Measurements from ENCODE around the gene FRA10AC1. TPM values are rescaled to one million over a fixed set of nuclear protein-coding genes. Genes with fewer than 3 reads are reported as not detected.

FRA10AC1 gene
- 15.5 TPM for total RNA-seq
- long read RNA-seq, transcript FRA10AC1-201 (14 exons, 3,089 nt), result major isoform, 28 of 52 reads
- long read RNA-seq, partial matches to known transcripts, result 18 of 52 reads
- long read RNA-seq, other reads (novel, unspliced or antisense), result 4 of 52 reads

GRCh38 chr10:93702210-93703001, at the start of gene FRA10AC1:
Gene FRA10AC1 (minus strand): TSS chr10:93702592. CDS start chr10:93700106, 2,486 bp downstream.
- DNase-seq, result peak; percentile 94
- intact Hi-C loops (cut with micrococcal nuclease), result no loop called here
- peak; percentile 99 for ATAC-seq

DNA sequence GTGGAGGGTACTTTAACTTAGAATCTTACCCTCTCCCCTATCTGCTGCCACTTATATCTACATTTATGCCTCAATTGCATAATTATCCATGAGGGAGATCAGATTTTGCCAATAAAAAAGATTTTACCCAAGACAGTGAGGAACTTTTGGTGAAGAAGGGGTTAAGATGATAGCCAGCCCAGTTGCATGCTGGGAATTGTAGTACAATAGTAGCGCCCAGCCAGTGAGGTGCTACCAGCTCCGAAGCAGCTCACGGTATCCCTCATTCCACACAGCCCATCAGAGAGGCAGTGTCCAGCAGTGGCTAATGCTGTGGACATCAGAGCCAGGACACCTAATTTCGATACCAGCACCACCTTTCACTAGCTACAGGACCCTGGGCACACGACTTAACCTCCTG, 49.4 kb upstream of the FRA10AC1 start:
- intact Hi-C loops (cut with micrococcal nuclease), result no loop called here
- ATAC-seq, result no peak
- no peak for DNase-seq

- ATAC-seq, result no peak
- intact Hi-C loops (cut with micrococcal nuclease), result no loop called here
- no peak for DNase-seq
Observed at GRCh38 chr10:93751124-93751523, 48.7 kb upstream of the FRA10AC1 start.

DNA sequence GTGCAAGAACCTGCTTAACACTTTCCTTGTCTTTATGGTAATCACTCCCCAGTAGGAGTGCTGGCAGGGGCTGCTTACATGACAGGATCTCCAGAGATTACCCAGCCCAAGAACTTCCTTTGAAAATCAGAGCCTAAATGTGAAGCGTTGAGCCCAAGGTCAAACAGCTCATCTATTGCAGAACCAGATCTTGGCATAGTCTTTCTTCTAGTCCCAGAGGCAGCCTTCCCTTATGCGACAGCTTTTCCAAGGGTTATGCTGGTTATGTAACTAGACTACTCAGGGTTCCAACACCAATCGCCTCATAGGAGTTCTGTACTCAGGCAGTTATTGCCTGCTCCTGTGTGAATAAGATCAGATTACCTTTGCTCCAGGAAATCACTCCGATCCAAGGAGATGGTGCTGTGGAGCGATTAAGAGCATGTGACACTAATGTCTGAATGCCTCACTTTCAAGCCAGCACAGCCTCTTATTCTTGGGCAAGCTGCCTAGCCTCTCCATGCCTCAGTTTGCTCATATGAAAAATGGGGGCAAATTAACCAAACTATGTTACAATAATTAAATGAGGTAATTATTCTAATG, 46.9 kb upstream of the FRA10AC1 start:
- DNase-seq (no peak), ATAC-seq (no peak)
- intact Hi-C loops (cut with micrococcal nuclease), result no loop called here

DNA sequence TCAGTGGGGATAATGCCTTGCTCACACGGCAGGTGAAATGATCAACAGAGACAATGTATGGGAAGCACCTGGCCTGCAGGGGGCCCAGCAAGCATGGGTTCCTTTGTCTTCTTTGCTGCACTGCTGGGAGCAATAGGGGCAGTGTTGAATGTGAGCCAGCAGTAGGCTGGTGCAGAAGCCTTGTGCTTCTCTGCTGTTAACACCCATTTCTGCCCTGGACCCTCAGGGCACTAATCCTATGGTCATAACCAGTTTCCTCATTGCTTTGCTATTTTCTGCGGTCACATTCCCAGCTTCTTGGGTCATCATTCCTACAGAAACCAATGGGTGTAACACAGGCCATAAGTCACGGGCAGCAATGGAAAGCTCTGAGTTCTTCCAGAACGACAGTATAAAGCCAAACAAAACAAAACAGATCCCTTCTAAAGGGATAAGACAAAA, 44.5 kb upstream of the FRA10AC1 start:
- intact Hi-C loops (cut with micrococcal nuclease), result no loop called here
- no peak for ATAC-seq
- no peak for DNase-seq

DNA sequence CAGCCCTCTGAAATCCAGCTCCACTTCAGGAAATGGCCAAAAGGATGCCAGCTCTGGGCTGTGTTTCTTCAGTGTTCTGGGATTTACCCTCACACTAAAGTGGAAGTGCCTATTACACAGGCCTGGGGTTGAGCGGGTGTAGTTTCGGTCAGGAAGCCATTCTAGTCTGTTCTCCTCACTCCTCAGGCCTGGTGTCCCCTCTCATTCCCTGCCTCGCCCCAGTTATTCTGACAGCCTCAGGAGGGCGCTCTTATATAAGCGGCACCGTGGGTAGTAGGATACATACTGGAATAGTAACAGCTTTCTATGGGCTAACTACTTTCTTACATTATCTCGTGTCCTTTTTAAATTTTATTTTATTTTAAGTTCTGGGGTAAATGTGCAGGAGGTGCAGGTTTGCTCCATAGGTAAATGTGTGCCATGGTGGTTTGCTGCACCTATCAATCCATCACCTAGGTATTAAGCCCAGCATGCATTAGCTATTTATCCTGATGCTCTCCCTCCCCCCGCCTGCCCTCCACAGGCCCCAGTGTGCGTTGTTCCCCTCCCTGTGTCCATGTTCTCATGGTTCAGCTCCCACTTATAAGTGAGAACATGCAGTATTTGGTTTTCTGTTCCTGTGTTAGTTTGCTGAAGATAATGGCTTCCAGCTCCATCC, 43.1 kb upstream of the FRA10AC1 start:
- DNase-seq, result no peak
- peak; percentile 25 for ATAC-seq
- intact Hi-C loops (cut with micrococcal nuclease), result no loop called here

DNA sequence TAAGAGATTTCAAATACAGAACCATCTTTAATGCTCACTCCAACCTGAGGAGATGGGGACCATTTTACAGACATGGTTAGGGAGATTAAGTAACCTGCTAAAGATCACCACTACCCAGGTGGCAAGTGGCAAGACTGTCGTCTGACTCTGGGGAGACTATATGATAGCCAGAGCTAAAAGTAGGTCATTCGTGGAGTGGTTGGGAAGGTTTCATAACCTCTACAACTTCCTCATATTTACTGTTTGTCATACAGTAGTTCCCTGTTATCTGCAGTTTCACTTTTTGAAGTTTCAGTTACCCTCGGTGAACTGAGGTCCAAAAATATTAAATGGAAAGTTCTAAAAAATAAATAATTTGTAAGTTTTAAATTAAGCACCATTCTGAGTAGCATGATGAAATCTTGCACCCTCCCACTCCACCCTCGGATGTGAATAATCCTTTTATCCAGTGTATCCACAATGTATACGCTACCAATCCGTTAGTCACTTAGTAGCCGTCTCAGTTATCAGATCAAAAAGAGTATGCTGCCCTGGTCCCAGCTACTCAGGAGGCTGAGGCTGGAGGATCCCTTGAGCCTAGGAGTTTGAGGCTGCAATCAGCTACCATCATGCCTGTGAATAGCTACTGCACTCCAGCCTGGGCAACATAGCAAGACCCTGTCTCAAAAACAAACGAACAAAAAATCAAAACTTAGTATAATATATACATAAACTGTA, 40.4 kb upstream of the FRA10AC1 start:
- ATAC-seq, result peak; percentile 26
- intact Hi-C loops (cut with micrococcal nuclease), result no loop called here
- DNase-seq, result no peak

DNA sequence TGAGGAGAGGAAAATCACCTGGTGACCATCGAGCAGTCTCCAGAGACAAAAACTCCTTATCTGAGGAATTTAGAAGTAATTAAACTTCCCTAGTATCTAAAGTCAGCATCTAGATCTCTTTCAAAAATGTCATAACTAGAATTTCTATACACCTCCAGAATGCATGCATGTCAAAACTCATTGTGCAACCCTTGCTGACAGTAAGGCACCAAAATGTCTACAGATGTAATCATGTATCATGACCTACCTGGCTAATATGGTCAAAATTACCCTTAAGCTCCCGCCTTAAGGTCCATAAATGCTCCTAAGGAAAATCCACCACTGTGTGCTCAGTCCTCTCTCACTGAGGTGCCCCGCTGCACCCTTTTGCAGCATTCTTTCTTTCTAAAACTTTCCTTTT, 39.0 kb upstream of the FRA10AC1 start:
- no peak for DNase-seq
- intact Hi-C loops (cut with micrococcal nuclease), result no loop called here
- no peak for ATAC-seq

DNA sequence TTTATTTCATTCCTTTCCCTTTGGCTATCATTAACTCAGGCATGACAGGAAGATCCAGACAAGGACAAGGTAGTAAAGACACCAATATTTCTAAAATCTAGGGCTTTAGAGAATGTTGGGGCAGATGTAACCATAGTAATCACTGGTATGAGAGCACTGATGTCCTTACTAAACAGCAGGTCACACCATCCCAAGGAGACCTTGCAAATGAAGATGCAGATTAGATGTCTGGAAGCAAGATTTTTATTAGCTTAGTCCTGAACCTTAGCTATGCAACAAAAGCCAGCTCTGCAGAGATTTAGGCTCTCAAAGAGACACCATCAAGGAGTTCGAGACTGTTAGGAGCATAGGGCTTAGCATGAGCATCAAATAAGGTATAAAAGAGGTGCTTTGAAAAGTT, 23.6 kb upstream of the FRA10AC1 start:
- DNase-seq (no peak), ATAC-seq (no peak)
- intact Hi-C loops (cut with micrococcal nuclease), result no loop called here

DNA sequence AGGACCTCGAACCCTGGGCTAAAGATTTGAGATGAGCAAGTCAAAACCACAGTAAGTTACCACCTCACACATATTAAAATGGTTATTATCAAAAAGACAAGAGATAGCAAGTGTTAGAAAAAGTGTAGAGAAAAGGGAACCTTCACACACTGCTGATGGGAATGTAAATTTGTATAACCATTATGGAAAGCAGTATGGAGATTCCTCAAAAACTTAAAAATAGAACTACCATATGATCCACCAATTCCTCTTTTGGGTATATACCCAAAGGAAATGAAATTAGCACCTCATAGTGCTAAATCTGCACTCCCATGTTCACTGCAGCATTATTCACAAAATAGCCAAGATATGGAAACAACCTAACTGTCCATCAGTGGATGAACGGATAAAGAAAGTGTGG, 20.8 kb upstream of the FRA10AC1 start:
- intact Hi-C loops (cut with micrococcal nuclease), result no loop called here
- no peak for ATAC-seq
- no peak for DNase-seq

DNA sequence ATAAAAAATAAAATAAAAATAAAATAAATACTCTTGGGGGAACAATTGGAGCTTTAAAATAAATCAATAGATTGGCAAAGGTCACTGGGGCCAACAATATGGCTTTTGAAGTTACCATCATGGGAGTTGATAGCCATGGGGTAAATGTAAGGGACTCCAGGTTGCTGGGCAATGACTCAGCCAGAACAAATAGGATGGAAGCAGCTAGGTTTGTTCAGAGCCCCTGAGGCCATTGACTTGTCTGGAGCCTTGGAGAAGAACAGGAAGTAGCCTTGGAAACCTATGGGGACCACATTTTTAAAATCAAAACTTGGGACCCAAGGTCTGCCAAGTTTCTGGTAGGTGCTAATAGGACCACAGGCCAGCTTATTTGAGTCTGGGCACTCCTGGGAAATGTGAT, 20.2 kb upstream of the FRA10AC1 start:
- no peak for ATAC-seq
- DNase-seq, result no peak
- intact Hi-C loops (cut with micrococcal nuclease), result no loop called here

- ATAC-seq (no peak), DNase-seq (no peak)
- intact Hi-C loops (cut with micrococcal nuclease), result no loop called here
Observed at GRCh38 chr10:93719901-93720300, 17.5 kb upstream of the FRA10AC1 start.

DNA sequence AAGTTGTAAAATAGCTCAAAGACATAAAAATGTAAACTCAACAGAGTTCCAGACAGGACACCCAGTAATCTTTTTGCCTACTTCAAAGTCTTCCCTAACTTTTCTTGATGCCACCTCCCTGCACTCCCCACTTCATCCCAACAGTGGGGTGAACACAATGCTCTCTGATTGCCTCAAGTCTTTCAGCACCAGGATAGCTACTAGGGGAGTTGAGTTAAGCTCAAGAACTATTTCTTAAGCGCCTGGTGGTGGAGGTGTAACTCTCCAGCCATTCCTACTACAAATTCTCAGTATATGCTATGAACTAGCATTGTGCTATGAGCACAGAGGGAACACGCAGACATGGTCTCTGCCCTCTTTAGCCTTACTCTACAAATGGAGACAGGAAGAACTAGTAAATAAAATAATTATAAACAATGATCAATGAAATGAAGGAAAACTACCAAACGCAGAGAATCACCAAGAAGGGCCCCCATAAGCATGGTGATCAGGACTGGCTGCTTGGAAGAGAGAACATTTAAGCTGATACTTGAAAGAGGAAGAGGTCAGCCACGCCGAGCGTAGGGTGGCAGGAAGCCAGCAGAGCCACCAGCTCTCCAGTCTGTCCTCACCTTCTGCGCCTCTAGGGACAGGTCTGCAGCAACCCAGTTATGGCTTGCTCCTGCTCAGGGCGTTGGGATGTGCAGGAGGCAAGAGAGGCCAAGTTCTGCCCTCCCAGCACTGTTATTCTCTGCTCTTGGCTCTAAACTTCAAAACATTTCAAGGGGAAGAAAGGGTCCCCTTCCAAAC, 16.7 kb upstream of the FRA10AC1 start:
- ATAC-seq, result no peak
- DNase-seq, result peak; percentile 44
- intact Hi-C loops (cut with micrococcal nuclease), result no loop called here

DNA sequence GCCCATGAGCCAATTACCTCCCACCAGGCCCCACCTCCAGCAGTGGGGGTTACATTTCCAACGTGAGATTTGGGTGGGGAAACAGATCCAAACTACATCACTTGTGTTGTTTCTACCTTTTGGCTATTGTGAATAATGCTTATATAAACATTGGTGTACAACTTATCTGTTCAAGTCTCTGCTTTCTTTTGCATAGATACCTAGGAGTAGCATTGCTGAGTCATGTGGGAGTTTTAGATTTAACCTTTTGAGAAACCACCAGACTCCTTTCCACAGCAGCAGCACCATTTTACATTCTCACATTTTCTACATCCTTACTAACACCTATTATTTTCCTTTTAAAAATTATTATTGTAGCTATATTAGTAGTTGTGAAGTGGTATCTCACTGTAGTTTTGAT, 14.4 kb upstream of the FRA10AC1 start:
- ATAC-seq (no peak), DNase-seq (no peak)
- intact Hi-C loops (cut with micrococcal nuclease), result no loop called here

DNA sequence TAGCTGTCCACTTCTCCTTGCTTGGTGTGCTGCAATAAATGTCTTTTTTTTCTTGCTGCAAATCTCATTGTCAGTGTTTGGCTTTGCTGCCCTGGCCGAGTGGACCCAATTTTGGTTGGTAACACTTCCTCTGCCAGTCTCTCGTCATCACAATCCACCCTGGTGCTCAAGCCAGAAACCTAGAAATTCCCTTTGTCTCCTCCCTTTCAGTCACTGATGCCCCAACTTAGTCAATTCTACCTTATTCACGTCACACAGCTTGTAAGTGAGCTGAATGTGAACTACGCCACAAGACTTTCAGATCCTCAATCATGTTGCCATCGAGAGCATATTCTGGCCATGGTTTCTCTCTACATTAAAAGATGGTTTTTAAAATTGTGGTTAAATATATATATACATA, 13.0 kb upstream of the FRA10AC1 start:
- intact Hi-C loops (cut with micrococcal nuclease), result no loop called here
- ATAC-seq, result no peak
- no peak for DNase-seq

- ATAC-seq (no peak), DNase-seq (no peak)
- intact Hi-C loops (cut with micrococcal nuclease), result no loop called here
Observed at GRCh38 chr10:93712593-93712992, 10.2 kb upstream of the FRA10AC1 start.

- intact Hi-C loops (cut with micrococcal nuclease), result no loop called here
- DNase-seq (no peak), ATAC-seq (no peak)
Observed at GRCh38 chr10:93711891-93712290, 9.5 kb upstream of the FRA10AC1 start.

DNA sequence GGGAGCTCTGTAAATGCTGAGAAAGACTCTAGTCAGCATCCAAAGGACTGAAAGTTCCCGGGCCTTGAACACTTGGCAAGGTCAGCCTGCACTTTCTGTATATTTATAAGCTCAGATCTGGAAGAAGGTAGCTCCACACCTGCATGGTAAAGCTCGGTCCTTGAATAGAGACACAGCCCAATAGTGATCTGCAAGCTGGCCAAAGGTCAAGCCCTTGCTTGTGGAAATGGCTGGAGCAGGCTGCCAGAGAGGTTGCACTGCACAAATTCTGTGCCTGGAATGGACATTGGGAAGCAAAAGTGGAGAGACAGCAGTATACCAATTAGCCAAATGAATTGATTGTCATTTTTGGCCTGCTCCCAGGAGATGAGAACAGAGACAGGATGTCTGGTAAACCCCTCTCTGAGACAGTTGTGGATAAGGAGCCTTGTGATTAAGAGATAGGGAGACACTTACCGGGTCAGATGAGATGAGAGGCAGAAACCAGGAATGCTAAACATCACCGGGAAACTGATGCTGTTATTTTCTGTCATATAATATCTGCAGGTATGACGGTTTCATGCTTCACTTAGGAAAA, 8.0 kb upstream of the FRA10AC1 start:
- no peak for ATAC-seq
- DNase-seq, result no peak
- intact Hi-C loops (cut with micrococcal nuclease), result no loop called here

DNA sequence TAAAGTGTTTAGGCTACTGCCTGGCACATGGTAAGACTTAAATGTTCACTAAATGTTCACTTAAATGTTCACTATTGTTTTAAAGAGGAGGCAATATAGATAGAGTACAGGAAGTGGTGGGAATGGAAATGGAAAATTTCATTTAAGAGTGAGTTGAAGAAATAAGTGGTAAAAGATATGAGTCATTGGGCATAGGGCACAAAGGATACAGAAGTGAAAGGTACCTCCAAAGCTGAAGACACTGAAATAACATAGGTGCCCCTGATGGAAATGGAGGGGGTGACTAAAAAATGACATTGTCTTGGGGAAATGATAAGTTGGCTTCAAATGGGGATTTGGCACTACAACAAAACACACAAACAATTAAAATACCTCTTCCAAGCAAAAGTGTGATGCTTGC, 5.2 kb upstream of the FRA10AC1 start:
- intact Hi-C loops (cut with micrococcal nuclease), result no loop called here

More for the DNA sequence above, 5.2 kb upstream of the FRA10AC1 start:
- DNase-seq (no peak), ATAC-seq (no peak)
